ENCODE results near the gene TSKS. TPM values are rescaled to one million over a fixed set of nuclear protein-coding genes. Genes with fewer than 3 reads are reported as not detected.

The TSKS gene
- total RNA-seq: not detected in 3 replicates
- long read RNA-seq: 0 reads

GRCh38 chr19:49763230-49763629 is at the start of gene TSKS:
TSKS (minus strand) TSS chr19:49763306; CDS start chr19:49763247, 59 bp downstream.
- no peaks in the 10 kb centered on the region for H3K9me3 Mint-ChIP-seq (ENCODE audit: low read depth)
- peaks cover 31% of the 10 kb centered on the region for H3K4me1 Mint-ChIP-seq (ENCODE audit: low read depth)
- no peak for DNase-seq (ENCODE audit: low spot score)
- H3K27ac Mint-ChIP-seq (ENCODE audit: unreplicated experiment): peak within 1 kb of the TSS; percentile 24
- H3K4me3 Mint-ChIP-seq (ENCODE audit: unreplicated experiment): no peak within 1 kb of the TSS
- no peak for TF ChIP-seq CTCF (IDR thresholded peaks at IDR 0.05)
- no peaks in the 10 kb centered on the region for H3K27me3 Mint-ChIP-seq (ENCODE audit: low read depth)
- no peaks in the 10 kb centered on the region for H3K36me3 Mint-ChIP-seq (ENCODE audit: low read depth)

- Mint-ChIP-seq H3K27me3 (ENCODE audit: low read depth) (no peaks in the 10 kb centered on the region), H3K4me3 (ENCODE audit: unreplicated experiment) (peak overlapping the region; percentile 88), H3K36me3 (ENCODE audit: low read depth) (no peaks in the 10 kb centered on the region), H3K9me3 (ENCODE audit: low read depth) (no peaks in the 10 kb centered on the region), H3K27ac (ENCODE audit: unreplicated experiment) (peak overlapping the region; percentile 97), H3K4me1 (ENCODE audit: low read depth) (peaks cover 31% of the 10 kb centered on the region)
- no peak for DNase-seq (ENCODE audit: low spot score)
- no peak for TF ChIP-seq CTCF (IDR thresholded peaks at IDR 0.05)
Measured at GRCh38 chr19:49812452-49812996, 49.4 kb upstream of the TSKS start.

- Mint-ChIP-seq H3K27me3 (ENCODE audit: low read depth) (no peaks in the 10 kb centered on the region), H3K9me3 (ENCODE audit: low read depth) (no peaks in the 10 kb centered on the region), H3K27ac (ENCODE audit: unreplicated experiment) (no peak overlapping the region), H3K4me3 (ENCODE audit: unreplicated experiment) (no peak overlapping the region), H3K4me1 (ENCODE audit: low read depth) (peaks cover 27% of the 10 kb centered on the region), H3K36me3 (ENCODE audit: low read depth) (peaks cover 1% of the 10 kb centered on the region)
- DNase-seq (ENCODE audit: low spot score): no peak
- TF ChIP-seq CTCF (IDR thresholded peaks at IDR 0.05): no peak
Measured at GRCh38 chr19:49811328-49811727, 48.2 kb upstream of the TSKS start.

GRCh38 chr19:49809941-49810389 is 46.9 kb upstream of the TSKS start:
- Mint-ChIP-seq H3K4me1 (ENCODE audit: low read depth) (peaks cover 27% of the 10 kb centered on the region), H3K4me3 (ENCODE audit: unreplicated experiment) (peak overlapping the region; percentile 86), H3K27me3 (ENCODE audit: low read depth) (no peaks in the 10 kb centered on the region), H3K36me3 (ENCODE audit: low read depth) (peaks cover 5% of the 10 kb centered on the region), H3K9me3 (ENCODE audit: low read depth) (no peaks in the 10 kb centered on the region), H3K27ac (ENCODE audit: unreplicated experiment) (peak overlapping the region; percentile 83)
- no peak for TF ChIP-seq CTCF (IDR thresholded peaks at IDR 0.05)
- DNase-seq (ENCODE audit: low spot score): no peak

GRCh38 chr19:49809160-49809940 is 46.2 kb upstream of the TSKS start:
- H3K27ac Mint-ChIP-seq (ENCODE audit: unreplicated experiment): peak overlapping the region; percentile 83
- no peaks in the 10 kb centered on the region for H3K27me3 Mint-ChIP-seq (ENCODE audit: low read depth)
- peak; percentile 68 for TF ChIP-seq CTCF (IDR thresholded peaks at IDR 0.05)
- H3K36me3 Mint-ChIP-seq (ENCODE audit: low read depth): peaks cover 7% of the 10 kb centered on the region
- H3K4me1 Mint-ChIP-seq (ENCODE audit: low read depth): peaks cover 24% of the 10 kb centered on the region
- peak overlapping the region; percentile 86 for H3K4me3 Mint-ChIP-seq (ENCODE audit: unreplicated experiment)
- no peak for DNase-seq (ENCODE audit: low spot score)
- H3K9me3 Mint-ChIP-seq (ENCODE audit: low read depth): no peaks in the 10 kb centered on the region

All from chondrocyte (in vitro differentiated cells).